DND-41 (cell line): ENCODE measurements around the gene CCNI2.

Experiments
- EZH2 ChIP-seq: IDR thresholded peaks from 3 replicates; pipeline ENCODE4 v1.6.1; 2012; ENCODE audit warnings: borderline replicate concordance, low read depth, mild to moderate bottlenecking, moderate library complexity, low read length, inconsistent platforms; ENCODE audit not compliant: severe bottlenecking
- TF ChIP-seq, protein P1 (sequence below): IDR thresholded peaks from 2 replicates; pipeline ENCODE4 v1.5.1; 2012; ENCODE audit warnings: borderline replicate concordance, low read length, moderate library complexity, mild to moderate bottlenecking; ENCODE audit not compliant: poor library complexity, severe bottlenecking; ENCODE audit errors: extremely low read depth

DNA sequence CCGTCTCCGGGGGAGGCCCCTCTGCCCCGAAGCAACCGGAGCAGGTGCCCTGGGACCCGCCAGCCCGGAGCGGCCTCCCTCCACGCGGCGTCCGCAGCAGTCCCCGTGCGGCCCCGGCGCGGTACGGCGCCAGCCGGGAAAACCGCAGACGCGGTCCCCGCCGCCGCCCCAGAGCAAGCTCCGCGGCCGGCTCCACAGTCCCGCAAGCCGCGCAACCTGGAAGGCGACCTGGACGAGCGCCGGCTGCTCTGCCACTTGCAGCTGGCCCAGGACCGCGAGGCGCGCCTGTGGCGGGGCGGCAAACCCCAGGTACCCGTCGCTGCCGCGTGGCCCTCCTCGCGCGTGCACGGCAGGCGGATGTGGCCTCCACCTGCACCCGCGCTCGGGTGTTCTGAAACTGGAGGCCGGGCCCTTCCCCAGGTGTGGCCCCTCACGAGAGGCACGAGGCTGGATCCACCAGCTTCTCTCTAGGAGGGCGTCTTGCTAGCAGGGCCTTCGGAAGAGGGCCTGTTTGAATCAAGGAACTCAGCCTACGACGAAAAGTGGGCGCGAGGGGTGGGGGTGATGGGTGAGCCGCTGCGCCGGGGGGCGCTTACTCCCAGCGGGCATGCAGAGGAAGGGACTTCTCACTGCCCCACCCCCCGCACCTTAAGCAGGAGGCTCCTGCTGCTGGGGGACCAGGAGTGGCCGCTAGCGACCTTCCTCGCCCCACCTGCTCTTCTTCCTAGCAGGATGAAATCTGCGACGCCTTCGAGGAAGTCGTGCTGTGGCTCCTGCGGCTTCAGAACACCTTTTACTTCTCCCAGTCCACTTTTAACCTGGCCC is 602 bp downstream of the CCNI2 start:
- TF ChIP-seq, protein P1, sequence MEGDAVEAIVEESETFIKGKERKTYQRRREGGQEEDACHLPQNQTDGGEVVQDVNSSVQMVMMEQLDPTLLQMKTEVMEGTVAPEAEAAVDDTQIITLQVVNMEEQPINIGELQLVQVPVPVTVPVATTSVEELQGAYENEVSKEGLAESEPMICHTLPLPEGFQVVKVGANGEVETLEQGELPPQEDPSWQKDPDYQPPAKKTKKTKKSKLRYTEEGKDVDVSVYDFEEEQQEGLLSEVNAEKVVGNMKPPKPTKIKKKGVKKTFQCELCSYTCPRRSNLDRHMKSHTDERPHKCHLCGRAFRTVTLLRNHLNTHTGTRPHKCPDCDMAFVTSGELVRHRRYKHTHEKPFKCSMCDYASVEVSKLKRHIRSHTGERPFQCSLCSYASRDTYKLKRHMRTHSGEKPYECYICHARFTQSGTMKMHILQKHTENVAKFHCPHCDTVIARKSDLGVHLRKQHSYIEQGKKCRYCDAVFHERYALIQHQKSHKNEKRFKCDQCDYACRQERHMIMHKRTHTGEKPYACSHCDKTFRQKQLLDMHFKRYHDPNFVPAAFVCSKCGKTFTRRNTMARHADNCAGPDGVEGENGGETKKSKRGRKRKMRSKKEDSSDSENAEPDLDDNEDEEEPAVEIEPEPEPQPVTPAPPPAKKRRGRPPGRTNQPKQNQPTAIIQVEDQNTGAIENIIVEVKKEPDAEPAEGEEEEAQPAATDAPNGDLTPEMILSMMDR = no peak
- TF ChIP-seq EZH2 = no peak
